KMS-11 (cell line): ENCODE measurements around the gene NBEA.

ENCODE experiments used
- H2AFZ ChIP-seq: fragments of 200-600 bp; sonication (generic); 2 replicates; pipeline ENCODE4 v1.6.1; 2016; ENCODE audit warnings: antibody characterized with exemption, mixed run types, low read depth
- H3K27ac ChIP-seq: fragments of 200-600 bp; sonication (generic); 2 replicates; pipeline ENCODE4 v1.6.1; 2016; ENCODE audit warnings: mild to moderate bottlenecking, mixed run types
- H3K27me3 ChIP-seq: fragments of 200-600 bp; sonication (generic); 2 replicates; pipeline ENCODE4 v1.6.1; 2017; ENCODE audit warnings: mild to moderate bottlenecking, low read depth, mixed run types, moderate library complexity; ENCODE audit not compliant: insufficient read depth
- H3K36me3 ChIP-seq: fragments of 200-600 bp; sonication (generic); 2 replicates; pipeline ENCODE4 v1.6.1; 2017; ENCODE audit warnings: mild to moderate bottlenecking, mixed run types; ENCODE audit not compliant: insufficient read depth
- H3K4me1 ChIP-seq: fragments of 200-600 bp; sonication (generic); 2 replicates; pipeline ENCODE4 v1.6.1; 2016; ENCODE audit warnings: mild to moderate bottlenecking, low read depth, mixed run types; ENCODE audit not compliant: poor library complexity, severe bottlenecking
- H3K4me2 ChIP-seq: fragments of 200-600 bp; sonication (generic); 2 replicates; pipeline ENCODE4 v1.7.0; 2016; ENCODE audit warnings: mild to moderate bottlenecking, mixed run types
- H3K4me3 ChIP-seq: fragments of 200-600 bp; sonication (generic); IDR thresholded peaks from 2 replicates; pipeline ENCODE4 v1.6.1; 2017; ENCODE audit warnings: low read depth, low read length, mixed read lengths; ENCODE audit not compliant: insufficient read depth
- H3K79me2 ChIP-seq: fragments of 200-600 bp; sonication (generic); 2 replicates; pipeline ENCODE4 v1.6.1; 2016; ENCODE audit warnings: low read depth, mixed run types; ENCODE audit not compliant: insufficient read depth
- H3K9ac ChIP-seq: fragments of 200-600 bp; sonication (generic); 2 replicates; pipeline ENCODE4 v1.6.1; 2016; ENCODE audit warnings: mild to moderate bottlenecking, mixed run types
- H4K20me1 ChIP-seq: fragments of 200-600 bp; sonication (generic); 2 replicates; pipeline ENCODE4 v1.6.1; 2016; ENCODE audit warnings: mild to moderate bottlenecking, mixed run types; ENCODE audit not compliant: insufficient read depth
- CTCF ChIP-seq: fragments of 200-600 bp; sonication (generic); conservative IDR thresholded peaks from 2 replicates; pipeline ENCODE4 v1.6.1; 2017; ENCODE audit warnings: low read depth, mild to moderate bottlenecking, antibody characterized with exemption, low read length, moderate library complexity, mixed read lengths

Gene NBEA

GRCh38 chr13:35129500-35129899 is 187.4 kb downstream of the NBEA start:
- Histone ChIP-seq H3K4me2 (no peak overlapping the region), H3K36me3 (no peaks in the 10 kb centered on the region), H3K9ac (no peak overlapping the region), H3K4me1 (no peaks in the 10 kb centered on the region), H3K79me2 (no peaks in the 10 kb centered on the region), H3K27ac (no peak overlapping the region), H3K27me3 (no peaks in the 10 kb centered on the region), H4K20me1 (no peaks in the 10 kb centered on the region), H2AFZ (no peak overlapping the region), H3K4me3 (no peak overlapping the region)
- TF ChIP-seq CTCF: no peak

GRCh38 chr13:35131471-35131870 is 189.4 kb downstream of the NBEA start:
- Histone ChIP-seq H3K4me1 (no peaks in the 10 kb centered on the region), H3K4me2 (no peak overlapping the region), H2AFZ (no peak overlapping the region), H3K4me3 (no peak overlapping the region), H4K20me1 (no peaks in the 10 kb centered on the region), H3K27ac (no peak overlapping the region), H3K79me2 (no peaks in the 10 kb centered on the region), H3K9ac (no peak overlapping the region), H3K27me3 (no peaks in the 10 kb centered on the region), H3K36me3 (no peaks in the 10 kb centered on the region)
- TF ChIP-seq CTCF: no peak

- no peak overlapping the region for H3K9ac ChIP-seq
- no peaks in the 10 kb centered on the region for H3K27me3 ChIP-seq
- no peaks in the 10 kb centered on the region for H3K4me1 ChIP-seq
- H3K27ac ChIP-seq: no peak overlapping the region
- no peaks in the 10 kb centered on the region for H4K20me1 ChIP-seq
- no peak for TF ChIP-seq CTCF
- H3K79me2 ChIP-seq: no peaks in the 10 kb centered on the region
- H3K4me2 ChIP-seq: no peak overlapping the region
- no peaks in the 10 kb centered on the region for H3K36me3 ChIP-seq
- no peak overlapping the region for H2AFZ ChIP-seq
- no peak overlapping the region for H3K4me3 ChIP-seq
Measured at GRCh38 chr13:35136585-35136984, 194.5 kb downstream of the NBEA start.

- no peak overlapping the region for H3K4me3 ChIP-seq
- no peak overlapping the region for H2AFZ ChIP-seq
- no peaks in the 10 kb centered on the region for H4K20me1 ChIP-seq
- H3K79me2 ChIP-seq: no peaks in the 10 kb centered on the region
- no peak for TF ChIP-seq CTCF
- no peaks in the 10 kb centered on the region for H3K27me3 ChIP-seq
- no peak overlapping the region for H3K4me2 ChIP-seq
- H3K4me1 ChIP-seq: no peaks in the 10 kb centered on the region
- H3K36me3 ChIP-seq: no peaks in the 10 kb centered on the region
- H3K27ac ChIP-seq: no peak overlapping the region
- no peak overlapping the region for H3K9ac ChIP-seq
Measured at GRCh38 chr13:35139591-35139990, 197.5 kb downstream of the NBEA start.

- Histone ChIP-seq H2AFZ (no peak overlapping the region), H3K27ac (no peak overlapping the region), H3K9ac (no peak overlapping the region), H4K20me1 (no peaks in the 10 kb centered on the region), H3K4me1 (no peaks in the 10 kb centered on the region), H3K79me2 (no peaks in the 10 kb centered on the region), H3K27me3 (no peaks in the 10 kb centered on the region), H3K4me2 (no peak overlapping the region), H3K36me3 (no peaks in the 10 kb centered on the region), H3K4me3 (no peak overlapping the region)
- no peak for TF ChIP-seq CTCF
Measured at GRCh38 chr13:35140321-35140720, 198.3 kb downstream of the NBEA start.
